Tibial nerve (tissue), 4 donors: ENCODE data around the gene KIF26A.

Experiments
- EP300 ChIP-seq, 2 donors: sonication (generic); formaldehyde crosslinking; IDR thresholded peaks; one replicate each; pipeline ENCODE4 v1.6.1; 2017; ENCODE audit warnings: antibody characterized with exemption in 2 of 2, mild to moderate bottlenecking in 1 of 2
- POLR2A ChIP-seq, 2 donors: fragments of 450-650 bp; IDR thresholded peaks; one replicate each; pipeline ENCODE4 v1.6.1; 2017; ENCODE audit warnings: antibody characterized with exemption in 2 of 2, mild to moderate bottlenecking in 2 of 2, moderate library complexity in 2 of 2
- TF ChIP-seq, protein P1 (sequence below), 5 experiments: fragments of 200-600 bp in 3 of 5; fragments of 450-650 bp in 2 of 5; sonication (generic) in 3 of 5; IDR thresholded peaks; one replicate each; pipeline ENCODE4 v1.5.1; 2016 to 2019; ENCODE audit warnings: antibody characterized with exemption in 5 of 5, mild to moderate bottlenecking in 3 of 5, moderate library complexity in 2 of 5

DNA sequence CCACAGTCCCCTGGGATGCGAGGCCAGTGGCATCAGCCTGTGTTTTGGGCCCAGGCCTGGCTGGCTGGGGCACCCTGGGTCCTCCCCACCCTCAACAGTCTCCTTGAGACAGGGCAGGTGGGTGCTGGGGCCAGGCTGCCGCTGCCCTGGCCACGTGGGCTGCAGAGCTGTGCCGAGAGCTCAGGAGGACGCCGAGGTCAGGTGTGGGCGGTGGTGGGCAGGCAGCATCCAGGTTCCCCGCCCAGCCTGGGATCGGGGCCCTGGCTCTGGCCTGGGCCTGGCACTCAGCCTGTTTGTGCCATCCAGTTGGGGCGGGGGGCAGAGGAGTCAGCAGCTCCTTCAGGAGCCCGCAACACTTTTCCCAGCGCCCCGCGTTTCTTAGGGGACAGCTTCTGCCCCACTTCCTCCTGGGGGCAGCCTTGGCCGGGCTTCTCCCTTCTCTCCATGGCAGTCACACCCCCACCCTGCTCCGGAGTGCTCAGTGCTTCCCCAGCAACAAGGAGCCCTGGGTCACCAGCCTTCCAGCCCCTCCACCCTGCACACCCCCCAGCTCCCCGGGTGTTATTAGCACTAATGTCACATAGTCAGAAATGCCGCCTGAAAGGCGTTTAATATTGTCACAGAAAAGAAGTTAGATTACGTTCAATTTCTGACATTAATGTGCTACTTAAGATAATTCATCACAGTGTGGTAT, 30.8 kb downstream of the KIF26A start:
- TF ChIP-seq, protein P1, sequence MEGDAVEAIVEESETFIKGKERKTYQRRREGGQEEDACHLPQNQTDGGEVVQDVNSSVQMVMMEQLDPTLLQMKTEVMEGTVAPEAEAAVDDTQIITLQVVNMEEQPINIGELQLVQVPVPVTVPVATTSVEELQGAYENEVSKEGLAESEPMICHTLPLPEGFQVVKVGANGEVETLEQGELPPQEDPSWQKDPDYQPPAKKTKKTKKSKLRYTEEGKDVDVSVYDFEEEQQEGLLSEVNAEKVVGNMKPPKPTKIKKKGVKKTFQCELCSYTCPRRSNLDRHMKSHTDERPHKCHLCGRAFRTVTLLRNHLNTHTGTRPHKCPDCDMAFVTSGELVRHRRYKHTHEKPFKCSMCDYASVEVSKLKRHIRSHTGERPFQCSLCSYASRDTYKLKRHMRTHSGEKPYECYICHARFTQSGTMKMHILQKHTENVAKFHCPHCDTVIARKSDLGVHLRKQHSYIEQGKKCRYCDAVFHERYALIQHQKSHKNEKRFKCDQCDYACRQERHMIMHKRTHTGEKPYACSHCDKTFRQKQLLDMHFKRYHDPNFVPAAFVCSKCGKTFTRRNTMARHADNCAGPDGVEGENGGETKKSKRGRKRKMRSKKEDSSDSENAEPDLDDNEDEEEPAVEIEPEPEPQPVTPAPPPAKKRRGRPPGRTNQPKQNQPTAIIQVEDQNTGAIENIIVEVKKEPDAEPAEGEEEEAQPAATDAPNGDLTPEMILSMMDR (IDR thresholded peaks at IDR 0.05), result no peak
- TF ChIP-seq POLR2A (IDR thresholded peaks at IDR 0.05), result no peak
- no peak for TF ChIP-seq EP300 (IDR thresholded peaks at IDR 0.05)
